Activated gamma-delta T cell (primary cell): ENCODE results near the gene FUOM.
"Not testable (repeated sequence)": the region's sequence is repeated elsewhere in the genome, so short reads cannot be mapped to it uniquely, and the experiment has no call there.

Experiments
- DNase-seq: peaks from one replicate; lab custom pipeline; 2025; lab: John Stamatoyannopoulos, UW

FUOM gene

DNA sequence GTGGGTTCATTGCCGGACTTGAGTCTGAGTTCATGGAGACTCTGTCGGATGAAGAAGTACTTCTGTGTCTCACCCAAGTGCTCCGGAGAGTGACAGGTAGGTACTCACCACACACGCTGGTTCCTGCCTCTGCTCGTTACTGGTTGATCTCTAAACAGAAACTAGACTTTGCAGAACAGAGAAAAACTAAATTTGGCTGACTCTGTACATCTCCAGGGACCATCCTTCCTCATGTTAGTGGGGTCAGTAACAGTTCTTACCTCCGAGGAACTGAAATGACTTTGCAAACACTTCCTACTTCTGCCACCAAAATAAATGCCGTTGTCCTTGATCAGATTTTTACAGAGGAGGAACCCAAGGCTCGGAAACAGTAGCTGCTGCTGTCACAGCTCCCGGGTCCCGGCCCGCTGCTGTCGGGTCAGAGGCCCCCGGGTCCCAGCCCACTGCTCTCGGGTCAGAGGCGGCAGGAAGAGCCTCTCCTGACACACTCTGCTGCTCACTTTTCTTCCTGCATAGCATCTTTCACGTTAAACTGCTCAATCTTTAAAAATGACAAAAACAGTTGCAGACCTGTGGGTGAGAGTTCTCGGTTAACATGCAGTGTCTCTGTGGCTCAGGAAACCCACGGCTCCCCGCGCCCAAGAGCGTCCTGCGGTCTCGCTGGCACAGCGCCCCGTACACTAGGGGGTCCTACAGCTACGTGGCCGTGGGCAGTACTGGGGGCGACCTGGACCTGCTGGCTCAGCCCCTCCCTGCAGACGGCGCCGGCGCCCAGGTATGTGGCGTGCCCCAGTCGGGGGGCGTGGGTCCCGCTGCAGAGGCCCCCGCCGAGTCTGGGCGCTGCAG lies 31.4 kb upstream of the FUOM start:
- peak; percentile 34 for DNase-seq

DNA sequence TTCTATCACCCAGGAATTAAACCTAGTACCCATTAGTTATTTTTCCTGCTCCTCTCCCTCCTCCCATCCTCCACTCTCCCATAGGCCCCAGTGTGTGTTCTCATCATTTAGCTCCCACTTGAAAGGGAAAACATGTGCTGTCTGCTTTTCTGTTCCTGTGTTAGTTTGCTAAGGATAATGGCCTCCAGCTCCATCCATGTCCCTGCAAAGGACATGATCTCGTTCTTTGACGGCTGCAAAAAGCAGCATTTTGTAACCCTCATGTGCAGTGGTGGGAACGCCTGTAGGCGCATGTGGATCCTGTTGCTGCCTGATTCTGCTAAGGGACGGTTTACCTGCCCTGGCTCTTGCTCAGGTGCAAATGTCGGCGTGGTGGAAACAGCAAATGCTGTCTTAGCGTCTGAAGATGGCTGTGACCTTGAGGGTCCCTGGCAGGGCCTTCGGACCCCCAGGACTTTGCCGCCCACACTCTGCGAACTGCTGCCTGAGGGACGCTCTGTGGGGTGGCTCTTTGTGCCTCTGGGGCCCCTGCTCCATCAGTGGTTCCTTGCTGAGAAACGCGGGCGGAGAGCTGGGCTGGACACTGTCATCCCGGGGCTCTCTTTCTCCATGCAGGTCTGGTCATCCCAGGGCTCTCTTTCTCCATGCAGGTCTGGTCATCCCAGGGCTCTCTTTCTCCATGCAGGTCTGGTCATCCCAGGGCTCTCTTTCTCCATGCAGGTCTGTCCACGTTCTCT lies 30.6 kb upstream of the FUOM start:
- no peak for DNase-seq

DNA sequence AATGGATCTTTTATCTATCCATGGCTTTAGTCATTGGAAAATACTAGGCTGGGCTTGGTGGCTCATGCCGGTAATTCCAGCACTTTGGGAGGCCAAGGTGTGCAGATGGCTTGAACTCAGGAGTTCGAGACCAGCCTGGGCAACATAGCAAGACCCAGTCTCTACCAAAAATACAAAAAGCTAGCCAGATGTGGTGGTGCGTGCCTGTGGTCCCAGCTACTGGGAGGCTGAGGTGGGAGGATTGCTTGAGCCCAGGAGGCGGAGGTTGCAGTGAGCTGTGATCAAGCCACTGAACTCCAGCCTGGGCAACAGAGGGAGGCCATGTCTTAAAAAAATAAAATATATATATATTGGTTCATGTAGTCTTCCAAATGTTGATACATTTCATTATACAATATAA lies 29.1 kb upstream of the FUOM start:
- DNase-seq = not testable (repeated sequence)

DNA sequence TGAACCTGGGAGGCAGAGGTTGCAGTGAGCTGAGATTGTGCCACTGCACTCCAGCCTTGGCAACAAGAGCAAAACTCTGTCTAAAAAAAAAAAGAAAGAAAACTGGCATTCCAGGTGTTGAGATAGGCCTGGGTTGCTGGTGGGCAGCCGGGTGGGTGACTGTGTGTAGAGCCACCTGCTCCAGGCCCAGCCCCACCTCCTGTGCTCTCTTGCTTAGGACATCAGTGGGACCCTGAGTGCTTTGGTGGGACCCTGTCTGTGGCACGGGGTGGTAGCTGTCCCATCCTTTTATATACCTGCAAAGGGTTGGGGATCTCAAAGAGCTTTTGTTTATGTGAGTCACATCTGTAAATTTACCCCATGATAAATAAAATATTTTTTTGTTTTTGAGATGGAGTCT lies 27.4 kb upstream of the FUOM start:
- DNase-seq = no peak

DNA sequence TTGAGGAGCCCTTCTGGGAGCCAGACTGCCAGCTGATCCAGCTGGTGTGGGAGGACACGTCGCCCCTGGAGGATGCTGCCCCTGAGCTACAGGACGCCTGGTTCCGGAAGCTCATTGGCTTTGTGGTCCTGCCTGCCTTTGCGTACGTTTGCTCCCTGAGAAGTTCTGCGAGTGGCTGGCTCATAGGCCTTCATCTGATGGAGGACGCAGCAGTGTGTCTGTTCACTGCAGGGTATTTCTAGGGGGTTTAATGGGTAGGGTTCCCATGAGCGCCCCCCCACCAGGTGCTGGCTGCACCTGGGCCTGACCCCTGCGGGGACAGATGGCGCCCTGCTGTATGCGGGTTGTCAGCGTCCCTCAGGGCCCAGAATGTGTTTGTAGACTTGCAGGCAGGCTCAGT lies 26.3 kb upstream of the FUOM start:
- DNase-seq = no peak

DNA sequence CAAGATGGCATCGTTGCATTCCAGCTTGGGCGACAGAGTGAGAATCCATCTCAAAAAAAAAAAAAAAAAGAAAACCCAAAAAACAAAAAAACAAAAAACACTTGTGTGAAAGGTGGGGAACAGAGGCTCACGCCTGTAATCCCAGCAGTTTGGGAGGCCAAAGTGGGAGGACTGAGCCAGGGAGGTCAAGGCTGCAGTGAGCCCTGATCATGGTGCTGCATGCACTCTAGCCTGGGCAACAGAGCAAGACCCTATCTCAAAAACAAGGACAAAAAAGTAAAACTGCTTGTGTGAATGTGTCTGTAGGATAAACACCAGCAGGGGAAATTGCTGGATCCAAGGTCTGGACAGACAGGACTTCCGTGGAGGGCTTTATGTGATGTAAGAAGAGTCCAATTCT lies 25.7 kb upstream of the FUOM start:
- DNase-seq = no peak

DNA sequence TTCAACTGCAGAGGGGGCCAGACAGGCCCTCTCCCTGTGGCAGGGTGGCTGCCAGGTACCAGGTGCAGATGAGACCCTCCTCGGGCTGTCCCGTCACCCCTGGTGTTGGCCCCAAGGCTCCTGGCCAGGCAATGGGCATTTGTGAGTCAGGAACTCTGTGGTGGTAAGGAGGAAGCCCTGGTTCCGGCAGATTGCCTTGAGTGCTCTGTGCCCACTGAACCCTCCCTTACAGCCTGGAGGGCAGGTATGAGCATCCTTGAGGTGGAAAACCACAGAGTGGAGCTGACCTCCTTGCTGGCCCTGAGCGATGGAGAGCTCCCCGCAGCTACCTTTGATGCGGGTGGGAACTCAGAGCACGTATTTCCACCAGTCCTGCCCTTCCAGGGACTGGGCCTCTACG lies 23.2 kb upstream of the FUOM start:
- DNase-seq = no peak

DNA sequence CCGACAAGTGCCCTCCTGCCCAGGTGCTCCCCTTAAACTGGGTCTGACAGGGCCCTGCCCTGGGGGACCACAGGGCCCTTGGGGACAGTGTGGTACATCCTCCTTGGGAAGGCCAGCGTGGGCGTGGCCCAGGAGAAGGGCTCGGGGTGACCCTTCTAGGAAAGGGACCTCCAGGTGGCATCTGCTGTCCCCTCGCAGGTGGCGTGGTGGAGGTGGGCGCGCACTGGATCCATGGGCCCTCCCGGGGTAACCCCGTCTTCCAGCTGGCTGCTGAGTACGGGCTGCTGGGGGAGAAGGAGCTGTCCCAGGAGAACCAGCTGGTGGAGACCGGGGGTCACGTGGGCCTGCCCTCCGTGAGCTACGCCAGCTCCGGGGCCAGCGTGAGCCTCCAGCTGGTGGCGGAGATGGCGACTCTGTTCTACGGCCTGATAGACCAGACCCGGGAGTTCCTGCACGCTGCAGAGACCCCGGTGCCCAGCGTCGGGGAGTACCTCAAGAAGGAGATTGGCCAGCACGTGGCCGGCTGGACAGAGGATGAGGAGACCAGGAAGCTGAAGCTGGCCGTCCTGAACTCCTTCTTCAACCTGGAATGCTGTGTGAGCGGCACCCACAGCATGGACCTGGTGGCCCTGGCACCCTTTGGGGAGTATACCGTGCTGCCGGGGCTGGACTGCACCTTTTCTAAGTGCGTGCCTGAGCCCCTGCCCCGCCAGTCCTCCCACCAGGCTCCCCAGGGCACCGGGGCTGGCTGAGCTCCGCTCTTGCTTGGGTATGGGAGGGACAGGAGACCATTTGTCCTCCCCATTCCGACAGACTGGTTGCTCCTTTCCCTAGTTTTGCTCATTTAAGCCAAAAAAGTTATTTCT lies 22.2 kb upstream of the FUOM start:
- DNase-seq = no peak

DNA sequence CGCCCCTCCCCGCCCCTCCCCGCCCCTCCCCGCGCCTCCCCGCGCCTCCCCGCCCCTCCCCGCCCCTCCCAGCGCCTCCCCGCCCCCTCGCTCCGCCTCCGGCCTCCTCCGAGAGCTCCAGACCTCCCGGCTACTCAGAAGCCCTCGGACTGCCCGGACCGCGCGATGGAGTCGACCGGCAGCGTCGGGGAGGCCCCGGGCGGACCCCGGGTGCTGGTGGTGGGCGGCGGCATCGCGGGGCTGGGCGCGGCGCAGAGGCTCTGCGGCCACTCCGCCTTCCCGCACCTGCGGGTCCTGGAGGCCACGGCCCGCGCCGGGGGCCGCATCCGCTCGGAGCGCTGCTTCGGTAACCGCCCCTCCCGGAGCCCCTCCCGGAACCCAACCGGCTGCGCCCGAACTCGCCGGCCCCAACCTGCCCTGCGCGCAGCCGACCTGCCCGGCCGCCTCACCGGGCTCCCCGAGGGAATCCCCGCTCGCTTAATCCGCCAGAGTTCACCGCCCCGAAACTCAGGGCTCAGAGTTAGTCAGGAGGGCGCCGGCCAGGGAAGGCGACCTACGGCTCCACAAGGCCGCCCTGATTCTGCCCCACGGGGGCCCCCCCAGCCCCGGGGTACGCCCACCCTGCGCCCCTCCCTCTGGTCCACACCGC lies 21.5 kb upstream of the FUOM start, which contains the start of gene PAOX:
Gene PAOX (plus strand): TSS at position 111 of the 649 bp plus-strand sequence. CDS start 55 bp downstream, at position 166.
- peak; percentile 44 for DNase-seq

DNA sequence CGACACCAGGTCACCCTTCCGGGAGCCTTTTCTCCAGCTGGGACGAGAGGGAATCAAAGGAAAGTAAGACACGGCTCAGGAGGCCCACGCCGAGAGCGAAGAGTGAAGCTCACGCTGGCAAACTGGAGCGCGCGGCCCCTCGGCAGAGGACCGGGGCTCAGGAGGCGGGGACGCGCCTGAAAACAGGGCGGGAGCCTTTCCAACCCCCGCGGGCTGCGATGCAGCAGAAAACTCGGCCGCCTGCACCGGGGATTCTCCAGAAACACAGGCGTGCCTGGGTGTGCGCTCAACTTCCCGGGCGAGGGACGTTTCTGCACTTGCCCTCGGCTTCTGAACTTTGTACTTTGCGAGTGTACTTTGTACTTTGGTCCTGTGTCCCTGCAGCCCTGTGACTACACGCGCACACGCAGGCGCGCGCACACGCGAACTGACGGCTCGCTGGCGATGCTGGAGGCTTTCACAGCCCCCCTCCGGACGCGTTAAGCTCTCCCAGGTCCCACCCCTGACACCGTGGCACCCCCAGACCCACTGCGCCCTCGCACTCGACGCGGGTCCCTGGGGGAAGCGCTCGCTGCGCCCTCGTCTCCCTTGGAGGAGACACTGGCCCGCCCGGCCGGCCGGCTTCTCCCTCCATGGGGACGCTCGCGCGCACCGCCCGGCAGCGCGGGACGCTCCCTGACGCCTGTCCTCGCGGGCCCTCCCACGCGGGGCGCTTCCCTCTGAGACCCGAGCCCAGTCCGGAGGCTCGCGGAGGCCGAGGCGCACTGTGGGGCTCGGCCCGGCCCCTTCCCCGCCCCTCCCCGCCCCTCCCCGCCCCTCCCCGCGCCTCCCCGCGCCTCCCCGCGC lies 20.7 kb upstream of the FUOM start:
- peak; percentile 35 for DNase-seq

DNA sequence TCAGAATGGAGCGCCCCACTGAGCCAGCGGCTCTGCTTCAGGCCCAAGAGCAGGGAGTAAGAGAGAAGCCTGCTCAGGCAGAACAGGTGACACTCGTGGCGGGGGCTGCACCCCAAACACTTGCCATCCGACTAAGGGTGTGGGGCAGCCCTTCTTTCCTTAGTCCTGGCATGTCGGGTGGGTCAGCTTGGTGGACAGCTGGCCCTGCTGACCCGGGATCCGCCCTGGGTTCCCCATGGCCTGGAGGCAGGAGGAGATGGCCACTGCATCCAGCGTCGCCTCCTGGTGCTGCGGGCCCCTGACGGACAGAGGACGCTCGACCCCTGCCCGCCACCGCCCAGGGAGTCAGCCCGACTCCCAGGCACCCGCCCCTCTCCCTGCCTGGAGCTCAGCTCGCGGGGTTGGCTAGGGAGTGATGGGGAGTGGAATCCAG lies 20.0 kb upstream of the FUOM start:
- DNase-seq = no peak

DNA sequence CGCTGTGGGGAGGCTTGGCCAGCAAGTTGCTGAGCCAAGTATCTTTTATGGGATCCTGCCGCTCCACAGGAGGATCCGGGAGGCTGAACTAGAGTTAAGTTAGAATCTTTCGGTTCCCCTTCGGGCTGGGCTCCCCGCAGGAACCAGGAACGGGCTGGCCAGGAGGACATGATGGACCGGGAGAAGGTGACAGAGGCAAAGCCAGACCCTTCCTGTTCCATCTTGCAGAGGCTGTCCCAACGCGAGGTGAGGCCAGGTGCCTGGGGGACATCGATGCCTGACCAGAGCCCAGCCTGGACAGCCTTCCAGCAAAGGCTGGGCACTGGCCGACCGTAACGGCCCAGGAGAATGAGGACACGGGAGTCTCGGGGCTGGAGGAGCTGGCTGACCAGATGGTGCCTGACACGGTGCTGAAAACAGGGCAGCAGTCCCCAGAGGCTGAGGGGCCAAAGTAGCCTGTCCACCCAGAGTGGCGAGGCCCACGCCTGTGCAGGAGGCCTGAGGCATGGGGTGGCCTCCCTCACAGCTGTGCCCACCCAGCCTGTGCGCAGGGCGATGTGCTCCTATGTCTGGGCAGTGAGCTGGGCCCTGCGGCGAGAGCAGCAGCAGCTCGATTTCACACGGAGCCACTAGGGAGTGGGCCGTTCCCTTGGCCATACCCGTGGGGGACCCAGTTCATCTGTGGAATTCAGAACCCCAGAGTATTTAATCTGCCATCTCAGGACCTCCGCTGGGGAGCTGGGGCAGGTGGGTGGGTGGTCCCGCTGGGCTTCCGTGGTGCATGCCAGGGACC lies 19.4 kb upstream of the FUOM start:
- no peak for DNase-seq

DNA sequence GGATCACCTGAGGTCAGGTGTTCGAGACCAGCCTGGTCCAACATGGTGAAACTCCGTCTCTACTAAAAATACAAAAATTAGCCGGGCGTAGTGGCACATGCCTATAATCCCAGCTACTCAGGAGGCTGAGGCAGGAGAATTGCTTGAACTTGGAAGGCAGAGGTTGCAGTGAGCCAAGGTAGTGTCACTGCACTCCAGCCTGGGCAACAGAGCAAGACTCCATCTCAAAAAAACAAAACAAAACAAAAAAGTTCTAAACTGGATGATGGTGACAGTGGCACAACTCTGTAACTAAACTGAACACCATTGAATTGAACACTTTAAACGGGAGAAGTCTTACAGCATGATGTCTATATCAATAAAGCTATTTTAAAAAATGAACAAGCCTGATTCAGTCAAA lies 18.4 kb upstream of the FUOM start:
- not testable (repeated sequence) for DNase-seq

DNA sequence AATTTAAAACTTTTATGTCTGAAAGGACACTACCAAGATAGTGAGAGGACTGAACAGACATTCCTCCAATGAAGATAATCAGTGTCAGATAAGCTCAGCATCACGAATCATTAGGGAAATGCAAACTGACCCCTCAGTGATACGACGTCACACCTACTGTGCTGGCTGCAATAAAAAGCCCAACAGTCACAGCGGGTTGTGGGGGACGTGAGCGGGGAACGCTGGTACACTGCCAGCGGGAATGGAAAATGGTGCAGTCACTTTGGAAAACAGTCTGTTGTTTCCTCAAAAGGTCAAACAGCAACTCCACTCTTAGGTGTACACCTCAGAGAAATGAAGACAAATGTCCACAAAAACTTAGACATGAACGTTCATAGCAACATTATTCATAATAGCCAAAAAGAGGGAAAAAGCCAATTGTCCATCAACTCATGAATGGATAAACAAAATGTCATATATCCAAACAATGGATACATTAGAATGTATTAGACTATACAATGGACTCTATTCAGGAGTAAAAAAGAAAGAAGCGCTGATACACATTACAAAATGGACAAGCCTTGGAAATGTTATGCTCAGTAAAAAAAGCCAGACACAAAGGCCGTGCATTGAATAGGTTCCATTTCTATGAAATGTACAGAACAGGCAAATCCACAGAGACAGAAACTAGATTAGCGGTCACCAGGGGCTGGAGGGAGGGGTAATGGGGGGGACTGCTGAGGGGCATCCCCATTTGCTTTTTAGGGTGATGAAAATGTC lies 17.7 kb upstream of the FUOM start:
- no peak for DNase-seq

DNA sequence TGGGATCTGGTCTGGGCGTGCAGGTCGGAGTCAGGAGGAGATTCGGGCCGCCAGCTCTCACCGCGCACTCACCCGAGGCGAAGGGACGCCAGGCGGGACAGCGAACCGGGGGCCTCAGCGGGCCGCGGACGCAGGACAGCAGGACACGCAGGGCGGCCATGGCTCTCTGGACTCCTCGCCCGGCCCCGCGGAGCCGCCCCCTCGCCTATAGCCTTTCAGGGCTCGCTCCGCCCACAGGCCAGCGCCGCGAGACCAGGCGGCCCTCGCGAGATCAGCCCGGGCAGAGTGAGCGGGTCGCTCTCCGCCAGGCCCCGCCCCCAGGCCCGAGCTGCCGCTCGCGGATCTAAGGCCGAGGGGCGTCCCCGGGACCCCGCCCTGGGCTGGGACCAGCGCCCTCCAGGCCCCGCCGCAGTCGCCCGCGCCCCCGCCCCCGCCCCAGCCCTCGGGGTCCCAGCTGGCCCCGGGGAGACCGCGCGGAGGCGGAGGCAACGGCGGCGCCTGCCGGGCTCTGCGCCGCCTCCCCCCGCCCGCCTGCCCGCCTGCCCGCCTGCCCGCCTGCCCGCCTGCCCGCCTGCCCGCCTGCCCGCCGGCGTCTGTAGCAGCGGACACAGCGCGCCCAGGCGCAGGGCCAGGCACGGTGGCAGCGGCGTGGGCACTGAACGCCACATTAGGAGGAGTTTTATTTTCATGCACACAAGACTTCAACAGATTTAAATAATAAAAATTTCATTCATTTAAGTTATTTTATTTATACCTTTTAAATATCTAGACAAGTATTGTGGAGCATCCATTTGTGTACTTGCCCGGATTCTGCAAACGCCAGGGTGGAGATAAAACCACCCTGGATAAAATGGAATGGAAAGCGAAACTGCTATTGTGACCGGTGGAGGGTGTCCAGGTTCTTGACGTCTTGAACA lies 15.6 kb upstream of the FUOM start, which contains the start of gene ECHS1:
Gene ECHS1 (minus strand): TSS at position 181 of the 917 bp plus-strand sequence. CDS start 21 bp downstream, at position 160.
- peak; percentile 90 for DNase-seq

DNA sequence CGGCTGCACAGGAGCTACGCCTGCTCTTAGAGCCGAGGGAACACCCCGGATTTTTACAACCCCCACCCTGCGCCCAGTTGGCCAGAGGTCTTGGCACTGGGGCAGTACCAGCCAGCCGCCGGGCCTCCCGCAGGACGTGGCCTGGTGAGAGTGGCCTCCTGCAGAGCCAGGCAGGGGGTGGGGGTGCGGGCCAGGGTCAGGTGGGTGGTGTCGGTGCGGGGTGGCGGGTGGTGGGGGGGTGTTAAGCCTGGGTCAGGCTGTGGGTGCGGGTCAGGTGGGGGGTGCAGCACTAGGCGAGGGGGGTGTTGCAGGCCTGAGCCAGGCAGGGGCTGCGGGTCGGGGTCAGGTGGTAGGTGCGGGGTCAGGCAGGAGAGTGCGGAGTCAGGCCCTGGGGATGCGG lies 14.7 kb upstream of the FUOM start:
- DNase-seq = no peak

DNA sequence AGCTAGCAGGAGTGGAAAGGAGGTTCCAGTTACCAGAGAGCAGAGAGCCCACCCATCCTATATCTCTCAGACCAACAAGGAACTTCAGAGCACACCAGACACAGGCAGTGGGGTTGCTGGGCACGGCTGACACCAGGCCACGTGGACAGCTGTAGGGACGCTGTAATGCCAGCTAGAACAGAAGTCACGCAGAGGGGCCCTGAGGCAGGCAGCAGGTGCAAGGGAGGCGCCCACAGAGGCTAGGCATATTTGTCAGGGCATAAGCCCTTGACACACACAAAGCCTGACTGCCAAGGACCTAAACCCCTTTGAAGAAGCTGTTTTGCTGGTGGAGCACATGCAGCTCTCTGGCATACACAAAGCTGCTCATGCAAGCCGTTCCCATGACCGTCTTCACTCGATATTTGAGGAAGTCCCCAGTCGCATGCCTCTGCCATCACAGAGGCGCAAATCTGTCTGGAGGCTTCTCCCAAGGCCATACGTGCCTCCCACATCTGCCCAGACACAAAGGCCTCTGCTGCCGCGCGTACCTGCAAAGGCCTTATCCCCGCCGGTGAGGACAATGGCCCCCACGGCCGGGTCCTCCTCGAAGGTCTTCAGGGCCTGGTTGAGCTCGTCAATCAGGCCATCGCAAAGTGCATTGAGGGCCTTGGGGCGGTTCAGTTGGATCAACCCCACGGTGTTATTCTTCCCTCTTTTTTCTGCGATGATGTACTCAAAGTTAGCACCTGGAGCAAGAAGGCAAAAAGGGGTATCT lies 12.4 kb upstream of the FUOM start:
- DNase-seq = no peak
